RWPE2 (cell line): ENCODE data around the gene ABCA12.
A peak's percentile ranks its signal among the peaks of the same experiment; 100 is the strongest.

Experiments used
- ATAC-seq: fragments of 200-7000 bp; cut with Tn5 transposase; 3 replicates; pipeline ENCODE4 v1.9.1; 2021; ENCODE audit warnings: low read depth
- DNase-seq: peaks from one replicate; pipeline ENCODE4 v3.0.0-alpha.2; 2020; ENCODE audit warnings: low spot score
- H3K27ac ChIP-seq: fragments of 450-650 bp; 2 replicates; pipeline ENCODE4 v1.5.1; 2017; ENCODE audit warnings: mild to moderate bottlenecking; ENCODE audit not compliant: poor library complexity, severe bottlenecking
- H3K27me3 ChIP-seq: fragments of 250-450 bp; sonication (Bioruptor Pico); 2 replicates; pipeline ENCODE4 v1.5.1; 2021; ENCODE audit warnings: mild to moderate bottlenecking, moderate library complexity; ENCODE audit not compliant: insufficient read depth, poor library complexity, severe bottlenecking
- H3K36me3 ChIP-seq: fragments of 250-450 bp; sonication (Bioruptor Pico); 2 replicates; pipeline ENCODE4 v1.5.1; 2020; ENCODE audit warnings: low read depth, mild to moderate bottlenecking, moderate library complexity
- H3K4me1 ChIP-seq: fragments of 250-450 bp; sonication (Bioruptor Pico); 2 replicates; pipeline ENCODE4 v1.5.1; 2021; ENCODE audit warnings: mild to moderate bottlenecking, moderate library complexity; ENCODE audit not compliant: insufficient read depth, poor library complexity, severe bottlenecking
- H3K4me3 ChIP-seq: fragments of 250-450 bp; sonication (Bioruptor Pico); 2 replicates; pipeline ENCODE4 v1.5.1; 2021; ENCODE audit warnings: mild to moderate bottlenecking, moderate library complexity; ENCODE audit not compliant: severe bottlenecking
- H3K9me3 ChIP-seq: fragments of 250-450 bp; sonication (Bioruptor Pico); 2 replicates; pipeline ENCODE4 v1.5.1; 2021; ENCODE audit warnings: mild to moderate bottlenecking, moderate library complexity; ENCODE audit not compliant: severe bottlenecking
- TF ChIP-seq, protein P1 (sequence below): fragments of 450-650 bp; IDR thresholded peaks from one replicate; pipeline ENCODE4 v1.5.1; 2017; ENCODE audit warnings: mild to moderate bottlenecking, moderate library complexity; ENCODE audit not compliant: poor library complexity, severe bottlenecking

ABCA12 gene

GRCh38 chr2:214899751-214900150, 238.7 kb downstream of the ABCA12 start:
- DNase-seq (no peak), ATAC-seq (peak; percentile 65; the same call in 2 of the 3 replicates)
- Histone ChIP-seq H3K4me1 (no peaks in the 10 kb centered on the region), H3K9me3 (no peaks in the 10 kb centered on the region), H3K36me3 (no peaks in the 10 kb centered on the region), H3K27ac (no peak overlapping the region), H3K27me3 (no peaks in the 10 kb centered on the region), H3K4me3 (no peak overlapping the region)
- TF ChIP-seq, protein P1, sequence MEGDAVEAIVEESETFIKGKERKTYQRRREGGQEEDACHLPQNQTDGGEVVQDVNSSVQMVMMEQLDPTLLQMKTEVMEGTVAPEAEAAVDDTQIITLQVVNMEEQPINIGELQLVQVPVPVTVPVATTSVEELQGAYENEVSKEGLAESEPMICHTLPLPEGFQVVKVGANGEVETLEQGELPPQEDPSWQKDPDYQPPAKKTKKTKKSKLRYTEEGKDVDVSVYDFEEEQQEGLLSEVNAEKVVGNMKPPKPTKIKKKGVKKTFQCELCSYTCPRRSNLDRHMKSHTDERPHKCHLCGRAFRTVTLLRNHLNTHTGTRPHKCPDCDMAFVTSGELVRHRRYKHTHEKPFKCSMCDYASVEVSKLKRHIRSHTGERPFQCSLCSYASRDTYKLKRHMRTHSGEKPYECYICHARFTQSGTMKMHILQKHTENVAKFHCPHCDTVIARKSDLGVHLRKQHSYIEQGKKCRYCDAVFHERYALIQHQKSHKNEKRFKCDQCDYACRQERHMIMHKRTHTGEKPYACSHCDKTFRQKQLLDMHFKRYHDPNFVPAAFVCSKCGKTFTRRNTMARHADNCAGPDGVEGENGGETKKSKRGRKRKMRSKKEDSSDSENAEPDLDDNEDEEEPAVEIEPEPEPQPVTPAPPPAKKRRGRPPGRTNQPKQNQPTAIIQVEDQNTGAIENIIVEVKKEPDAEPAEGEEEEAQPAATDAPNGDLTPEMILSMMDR = no peak

DNA sequence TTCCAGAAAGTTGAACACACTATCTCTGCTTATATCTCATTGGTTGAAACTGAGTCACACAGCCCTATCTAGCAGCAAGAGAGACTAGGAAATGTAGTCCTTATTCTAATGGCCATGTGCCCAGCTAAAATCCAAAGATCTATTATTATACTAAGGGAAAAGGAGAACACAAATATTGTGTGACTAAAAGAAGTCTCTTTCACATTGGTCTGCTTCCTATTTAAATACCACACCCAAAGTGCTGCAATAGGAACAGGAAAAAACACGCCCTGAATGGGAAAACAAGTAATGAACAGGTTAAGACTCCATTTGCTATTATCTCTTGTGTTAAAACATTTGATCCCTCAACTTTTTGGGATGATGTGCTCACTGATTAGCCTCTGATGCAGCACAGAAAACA, 242.2 kb downstream of the ABCA12 start:
- ATAC-seq (no peak), DNase-seq (no peak)
- TF ChIP-seq, protein P1 = no peak
- H3K27me3 ChIP-seq = no peaks in the 10 kb centered on the region
- no peaks in the 10 kb centered on the region for H3K36me3 ChIP-seq
- H3K4me3 ChIP-seq = no peak overlapping the region
- no peak overlapping the region for H3K27ac ChIP-seq
- no peaks in the 10 kb centered on the region for H3K4me1 ChIP-seq
- no peaks in the 10 kb centered on the region for H3K9me3 ChIP-seq

GRCh38 chr2:214895469-214895868, 243.0 kb downstream of the ABCA12 start:
- no peaks in the 10 kb centered on the region for H3K27me3 ChIP-seq
- no peaks in the 10 kb centered on the region for H3K9me3 ChIP-seq
- H3K27ac ChIP-seq = no peak overlapping the region
- TF ChIP-seq, protein P1 = no peak
- no peak for DNase-seq
- no peaks in the 10 kb centered on the region for H3K4me1 ChIP-seq
- H3K36me3 ChIP-seq = no peaks in the 10 kb centered on the region
- no peak for ATAC-seq
- no peak overlapping the region for H3K4me3 ChIP-seq

DNA sequence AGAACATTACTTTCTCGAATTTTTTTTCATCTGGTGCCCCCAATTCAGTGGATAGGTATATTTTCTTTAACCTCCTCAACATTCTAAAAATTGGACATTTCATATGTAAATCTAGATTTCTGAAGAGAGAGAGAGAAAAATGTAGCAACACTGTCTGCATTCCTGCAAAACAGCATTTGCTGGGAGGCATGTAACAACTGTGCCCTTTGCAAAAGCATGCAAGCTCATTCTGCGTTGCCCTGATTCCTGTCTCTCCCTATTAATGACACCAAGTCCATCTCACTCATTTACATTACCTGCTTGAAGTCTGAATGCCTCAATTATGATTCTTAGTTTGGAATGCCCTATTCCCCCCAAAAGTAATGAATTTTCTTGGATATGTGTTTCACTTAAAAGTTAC, 249.1 kb downstream of the ABCA12 start:
- TF ChIP-seq, protein P1 = no peak
- Histone ChIP-seq H3K4me3 (no peak overlapping the region), H3K36me3 (no peaks in the 10 kb centered on the region), H3K27ac (no peak overlapping the region), H3K9me3 (no peaks in the 10 kb centered on the region), H3K4me1 (no peaks in the 10 kb centered on the region), H3K27me3 (no peaks in the 10 kb centered on the region)
- ATAC-seq (no peak), DNase-seq (no peak)

DNA sequence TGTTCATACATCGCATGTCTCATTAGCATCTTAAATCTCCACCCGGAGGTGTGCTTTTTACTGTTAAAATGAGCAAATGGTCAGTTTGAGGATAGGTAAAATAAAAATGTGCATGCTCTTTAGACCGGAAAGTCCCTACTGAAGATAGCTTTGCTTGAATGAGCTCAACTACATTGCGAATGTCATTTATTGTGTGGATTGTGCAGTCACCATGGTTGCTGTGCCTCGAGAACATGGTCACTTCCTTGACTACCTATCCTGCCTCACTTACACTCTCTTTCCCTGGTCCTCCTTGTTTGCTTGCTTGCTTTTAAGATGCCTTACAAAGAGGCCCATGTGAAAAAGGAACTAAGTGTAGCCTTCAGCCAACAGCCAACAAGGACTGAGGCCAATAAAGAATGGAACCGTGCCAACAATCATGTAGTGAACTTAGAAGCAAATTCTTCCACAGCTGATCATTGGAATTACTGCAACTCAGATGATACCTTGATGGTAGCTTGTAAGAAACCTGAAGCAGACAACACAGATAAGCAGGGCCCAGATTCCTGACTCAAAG, 256.7 kb downstream of the ABCA12 start:
- no peaks in the 10 kb centered on the region for H3K9me3 ChIP-seq
- no peak for ATAC-seq
- TF ChIP-seq, protein P1 = no peak

More for the DNA sequence above, 256.7 kb downstream of the ABCA12 start:
- no peaks in the 10 kb centered on the region for H3K27me3 ChIP-seq
- no peak overlapping the region for H3K27ac ChIP-seq
- H3K4me1 ChIP-seq = no peaks in the 10 kb centered on the region
- H3K36me3 ChIP-seq = no peaks in the 10 kb centered on the region
- no peak overlapping the region for H3K4me3 ChIP-seq
- DNase-seq = no peak
